IPS-18a (cell line): ENCODE results near the gene RABL3.
"Not testable (repeated sequence)": the region's sequence is repeated elsewhere in the genome, so short reads cannot be mapped to it uniquely, and the experiment has no call there.

Experiments
- H3K27ac ChIP-seq: one replicate; pipeline ENCODE4 v1.5.1; 2013; ENCODE audit warnings: low read length
- H3K27me3 ChIP-seq: one replicate; pipeline ENCODE4 v1.6.1; 2013; ENCODE audit warnings: mild to moderate bottlenecking, low read length; ENCODE audit not compliant: control insufficient read depth, insufficient read depth
- H3K36me3 ChIP-seq: one replicate; pipeline ENCODE4 v1.6.1; 2013; ENCODE audit warnings: low read depth, low read length; ENCODE audit not compliant: control insufficient read depth
- H3K4me1 ChIP-seq: one replicate; pipeline ENCODE4 v1.6.1; 2013; ENCODE audit warnings: low read depth, low read length; ENCODE audit not compliant: control insufficient read depth
- H3K4me3 ChIP-seq: one replicate; pipeline ENCODE4 v1.5.1; 2013; ENCODE audit warnings: low read length
- H3K9ac ChIP-seq: one replicate; pipeline ENCODE4 v1.6.1; 2013; ENCODE audit warnings: mild to moderate bottlenecking, low read length, moderate library complexity
- H3K9me3 ChIP-seq: one replicate; pipeline ENCODE4 v1.6.1; 2013; ENCODE audit warnings: low read depth, low read length; ENCODE audit not compliant: control insufficient read depth

The RABL3 gene

GRCh38 chr3:120681506-120682038 is 60.7 kb downstream of the RABL3 start:
- Histone ChIP-seq H3K4me1 (peaks cover 49% of the 10 kb centered on the region), H3K36me3 (no peaks in the 10 kb centered on the region), H3K9ac (no peak overlapping the region), H3K9me3 (no peaks in the 10 kb centered on the region), H3K27me3 (no peaks in the 10 kb centered on the region), H3K27ac (no peak overlapping the region), H3K4me3 (no peak overlapping the region)

GRCh38 chr3:120681018-120681417 is 61.3 kb downstream of the RABL3 start:
- H3K9ac ChIP-seq = no peak overlapping the region
- no peaks in the 10 kb centered on the region for H3K36me3 ChIP-seq
- H3K4me1 ChIP-seq = peaks cover 55% of the 10 kb centered on the region
- H3K9me3 ChIP-seq = no peaks in the 10 kb centered on the region
- peak overlapping the region; percentile 10 for H3K27ac ChIP-seq
- H3K4me3 ChIP-seq = no peak overlapping the region
- no peaks in the 10 kb centered on the region for H3K27me3 ChIP-seq

- Histone ChIP-seq H3K4me1 (peaks cover 57% of the 10 kb centered on the region), H3K27ac (peak overlapping the region; percentile 10), H3K27me3 (no peaks in the 10 kb centered on the region), H3K4me3 (no peak overlapping the region), H3K36me3 (no peaks in the 10 kb centered on the region), H3K9ac (peak overlapping the region; percentile 64), H3K9me3 (no peaks in the 10 kb centered on the region)
Measured at GRCh38 chr3:120680193-120680894, 62.0 kb downstream of the RABL3 start.

- no peaks in the 10 kb centered on the region for H3K27me3 ChIP-seq
Measured at GRCh38 chr3:120678984-120679383, 63.3 kb downstream of the RABL3 start.

GRCh38 chr3:120678331-120678947 is 63.9 kb downstream of the RABL3 start:
- Histone ChIP-seq H3K27ac (peak overlapping the region; percentile 96), H3K9me3 (no peaks in the 10 kb centered on the region), H3K4me1 (peaks cover 61% of the 10 kb centered on the region), H3K27me3 (no peaks in the 10 kb centered on the region), H3K4me3 (peak overlapping the region; percentile 11), H3K36me3 (no peaks in the 10 kb centered on the region), H3K9ac (peak overlapping the region; percentile 64)

More at GRCh38 chr3:120678984-120679383, 63.3 kb downstream of the RABL3 start:
- H3K9ac ChIP-seq = peak overlapping the region; percentile 64
- no peaks in the 10 kb centered on the region for H3K36me3 ChIP-seq
- H3K27ac ChIP-seq = peak overlapping the region; percentile 96
- H3K9me3 ChIP-seq = no peaks in the 10 kb centered on the region
- H3K4me1 ChIP-seq = peaks cover 57% of the 10 kb centered on the region
- H3K4me3 ChIP-seq = no peak overlapping the region

GRCh38 chr3:120677193-120677592 is 65.1 kb downstream of the RABL3 start:
- not testable (repeated sequence) for H3K27me3 ChIP-seq, H3K9ac ChIP-seq, H3K27ac ChIP-seq, H3K36me3 ChIP-seq, H3K9me3 ChIP-seq, H3K4me3 ChIP-seq
- H3K4me1 ChIP-seq = peaks cover 66% of the 10 kb centered on the region

GRCh38 chr3:120673116-120673515 is 69.2 kb downstream of the RABL3 start:
- no peaks in the 10 kb centered on the region for H3K9me3 ChIP-seq
- H3K4me1 ChIP-seq = peaks cover 28% of the 10 kb centered on the region
- H3K36me3 ChIP-seq = no peaks in the 10 kb centered on the region
- H3K4me3 ChIP-seq = no peak overlapping the region
- no peaks in the 10 kb centered on the region for H3K27me3 ChIP-seq
- no peak overlapping the region for H3K9ac ChIP-seq
- H3K27ac ChIP-seq = no peak overlapping the region

GRCh38 chr3:120670576-120670975 is 71.7 kb downstream of the RABL3 start:
- no peaks in the 10 kb centered on the region for H3K9me3 ChIP-seq
- no peak overlapping the region for H3K9ac ChIP-seq
- no peak overlapping the region for H3K27ac ChIP-seq
- peaks cover 15% of the 10 kb centered on the region for H3K4me1 ChIP-seq
- no peaks in the 10 kb centered on the region for H3K36me3 ChIP-seq
- H3K4me3 ChIP-seq = no peak overlapping the region
- no peaks in the 10 kb centered on the region for H3K27me3 ChIP-seq

- no peaks in the 10 kb centered on the region for H3K9me3 ChIP-seq
- H3K27me3 ChIP-seq = no peaks in the 10 kb centered on the region
- H3K36me3 ChIP-seq = no peaks in the 10 kb centered on the region
- H3K4me3 ChIP-seq = no peak overlapping the region
- H3K27ac ChIP-seq = no peak overlapping the region
- H3K4me1 ChIP-seq = peaks cover 6% of the 10 kb centered on the region
- no peak overlapping the region for H3K9ac ChIP-seq
Measured at GRCh38 chr3:120664926-120665325, 77.4 kb downstream of the RABL3 start.

GRCh38 chr3:120661945-120662344 is 80.4 kb downstream of the RABL3 start:
- H3K27me3 ChIP-seq = no peaks in the 10 kb centered on the region
- no peaks in the 10 kb centered on the region for H3K9me3 ChIP-seq
- no peak overlapping the region for H3K9ac ChIP-seq
- no peak overlapping the region for H3K4me3 ChIP-seq
- H3K4me1 ChIP-seq = no peaks in the 10 kb centered on the region
- no peak overlapping the region for H3K27ac ChIP-seq
- no peaks in the 10 kb centered on the region for H3K36me3 ChIP-seq

GRCh38 chr3:120661106-120661905 is 81.0 kb downstream of the RABL3 start:
- Histone ChIP-seq H3K4me1 (no peaks in the 10 kb centered on the region), H3K27ac (no peak overlapping the region), H3K9me3 (no peaks in the 10 kb centered on the region)

More at GRCh38 chr3:120661106-120661905, 81.0 kb downstream of the RABL3 start:
- no peak overlapping the region for H3K4me3 ChIP-seq
- no peaks in the 10 kb centered on the region for H3K36me3 ChIP-seq
- H3K9ac ChIP-seq = no peak overlapping the region
- no peaks in the 10 kb centered on the region for H3K27me3 ChIP-seq
